Myocyte (in vitro differentiated cells): Measurements from ENCODE around the gene HDHD2. TPM values are rescaled to one million over a fixed set of nuclear protein-coding genes. Genes with fewer than 3 reads are reported as not detected.

Source experiments
- DNase-seq: peaks from one replicate; pipeline ENCODE4 v3.0.0-alpha.2; 2012; ENCODE audit warnings: low read depth
- total RNA-seq: library from RNA; depleted of rRNA; stranded (reverse); fragments of >200 nt; gene quantifications from 2 replicates; pipeline ENCODE4 v1.2.3, GENCODE V29; 2014

HDHD2 gene
- total RNA-seq, 1 donor from 2014 or later, result 19.1 TPM

- no peak for DNase-seq
Observed at GRCh38 chr18:47067648-47068047, 82.7 kb downstream of the HDHD2 start.

GRCh38 chr18:47063096-47063495, 87.2 kb downstream of the HDHD2 start:
- DNase-seq, result no peak

- no peak for DNase-seq
Observed at GRCh38 chr18:47062471-47062870, 87.8 kb downstream of the HDHD2 start.

Other genes starting within 250 kb of the HDHD2 start
- 38.5 and 38.9 TPM in 2 replicates for gene PIAS2, start 233.0 kb downstream of the HDHD2 start, total RNA-seq
- 10.4 and 13.9 TPM in 2 replicates for gene KATNAL2, start 232.9 kb downstream of the HDHD2 start, total RNA-seq
- not detected in 2 replicates for gene ELOA2, start 114.9 kb downstream of the HDHD2 start, total RNA-seq
- 20.6 and 25.6 TPM in 2 replicates for gene IER3IP1, start 25.9 kb upstream of the HDHD2 start, total RNA-seq
- gene SKOR2, start 101.2 kb upstream of the HDHD2 start, total RNA-seq, result not detected in 2 replicates